Liver (tissue), 9 donors: ENCODE measurements around the gene PFN2. TPM values are rescaled to one million over a fixed set of nuclear protein-coding genes. Genes with fewer than 3 reads are reported as not detected.
"Not testable (repeated sequence)": the region's sequence is repeated elsewhere in the genome, so short reads cannot be mapped to it uniquely, and the experiment has no call there.

ENCODE experiments used
- DNase-seq: peaks from one replicate; pipeline ENCODE4 v3.0.0-alpha.2; 2017; ENCODE audit warnings: low spot score
- H3K27ac ChIP-seq, 2 donors: one replicate each; pipeline ENCODE4 v1.7.0; 2013; ENCODE audit warnings: inconsistent platforms in 2 of 2, low read length in 2 of 2, control low read depth in 1 of 2, low read depth in 1 of 2, mild to moderate bottlenecking in 1 of 2
- H3K27me3 ChIP-seq, 4 donors: one replicate each; pipeline versions ENCODE4 v1.6.1 to v1.7.0; 2013; ENCODE audit warnings: low read length in 3 of 4, inconsistent platforms in 1 of 4, mild to moderate bottlenecking in 1 of 4, moderate library complexity in 1 of 4; ENCODE audit not compliant: control insufficient read depth in 4 of 4, insufficient read depth in 4 of 4
- H3K36me3 ChIP-seq, 4 donors: one replicate each; pipeline versions ENCODE4 v1.6.1 to v1.7.0; 2013; ENCODE audit warnings: low read length in 3 of 4, mild to moderate bottlenecking in 3 of 4, low read depth in 1 of 4, moderate library complexity in 1 of 4; ENCODE audit not compliant: control insufficient read depth in 4 of 4, insufficient read depth in 3 of 4
- H3K4me1 ChIP-seq, 4 donors: one replicate each; pipeline versions ENCODE4 v1.6.1 to v1.7.0; 2013; ENCODE audit warnings: low read length in 3 of 4, mild to moderate bottlenecking in 3 of 4, moderate library complexity in 1 of 4; ENCODE audit not compliant: control insufficient read depth in 4 of 4, insufficient read depth in 4 of 4
- H3K4me3 ChIP-seq, 3 donors: one replicate each; pipeline versions ENCODE4 v1.6.1 to v1.7.0; 2013; ENCODE audit warnings: low read length in 3 of 3, control low read depth in 1 of 3, low read depth in 1 of 3, mild to moderate bottlenecking in 1 of 3
- H3K9ac ChIP-seq, 2 donors: one replicate each; pipeline ENCODE4 v1.7.0; 2013; ENCODE audit warnings: low read length in 2 of 2, mild to moderate bottlenecking in 2 of 2, moderate library complexity in 2 of 2, control low read depth in 1 of 2, low read depth in 1 of 2
- H3K9me3 ChIP-seq, 4 donors: one replicate each; pipeline versions ENCODE4 v1.6.1 to v1.7.0; 2013; ENCODE audit warnings: low read length in 3 of 4; ENCODE audit not compliant: control insufficient read depth in 4 of 4
- FOXA1 ChIP-seq: IDR thresholded peaks from 2 replicates; pipeline ENCODE4 v1.6.1; 2016; ENCODE audit warnings: antibody characterized with exemption
- HNF4A ChIP-seq, 2 donors: conservative IDR thresholded peaks; 2 replicates each; pipeline ENCODE4 v1.6.1; 2016; ENCODE audit warnings: antibody characterized with exemption in 2 of 2, mild to moderate bottlenecking in 2 of 2
- RAD21 ChIP-seq, 2 donors: IDR thresholded peaks; 2 replicates each; pipeline ENCODE4 v1.6.1; 2016; ENCODE audit warnings: antibody characterized with exemption in 2 of 2, mild to moderate bottlenecking in 2 of 2
- SP1 ChIP-seq: IDR thresholded peaks from 2 replicates; pipeline ENCODE4 v1.6.1; 2018; ENCODE audit warnings: antibody characterized with exemption, mild to moderate bottlenecking
- WGBS: extraction: QIAGEN DNeasy Blood & Tissue Kit; methylation state at CpG from one replicate; pipeline ENCODE4 v1.1.7; 2013; 5-methylcytosine and 5-hydroxymethylcytosine counted together
- polyA plus RNA-seq, 2 donors: library from polyadenylated mRNA; stranded (reverse) in 1 of 2; unstranded in 1 of 2; fragments of 200-250 nt in 1 of 2; fragments of >200 nt in 1 of 2; fragmentation: Nextera tagmentation in 1 of 2; extraction: Ambion mirVana in 1 of 2; gene quantifications; one replicate each; pipeline versions ENCODE4 v1.2.1 to v1.2.3, GENCODE V29; 2013 to 2015
- total RNA-seq, 2 donors: library from RNA; depleted of rRNA; stranded (reverse); fragments of >200 nt; gene quantifications; one replicate each; pipeline ENCODE4 v1.2.3, GENCODE V29; 2014
- TF ChIP-seq, protein P1 (sequence below): IDR thresholded peaks from 2 replicates; pipeline ENCODE4 v1.6.1; 2016; ENCODE audit warnings: antibody characterized with exemption, mild to moderate bottlenecking
- TF ChIP-seq, protein P2 (sequence below): fragments of 150-350 bp; IDR thresholded peaks from 2 replicates; pipeline ENCODE4 v1.5.1; 2017; ENCODE audit warnings: improper control_type of control experiment, low read depth, low read length; ENCODE audit not compliant: missing input control
- TF ChIP-seq, protein P3 (sequence below): IDR thresholded peaks from 2 replicates; pipeline ENCODE4 v1.6.1; 2016; ENCODE audit warnings: antibody characterized with exemption
- donor health status: healthy.
- donor health status: healthy.
- donor health status: healthy.
- donor health status: healthy.
- donor health status: healthy.

PFN2 gene
- total and polyA plus RNA-seq, 4 donors = 8.2 to 15.1 (median 10.2) TPM

DNA sequence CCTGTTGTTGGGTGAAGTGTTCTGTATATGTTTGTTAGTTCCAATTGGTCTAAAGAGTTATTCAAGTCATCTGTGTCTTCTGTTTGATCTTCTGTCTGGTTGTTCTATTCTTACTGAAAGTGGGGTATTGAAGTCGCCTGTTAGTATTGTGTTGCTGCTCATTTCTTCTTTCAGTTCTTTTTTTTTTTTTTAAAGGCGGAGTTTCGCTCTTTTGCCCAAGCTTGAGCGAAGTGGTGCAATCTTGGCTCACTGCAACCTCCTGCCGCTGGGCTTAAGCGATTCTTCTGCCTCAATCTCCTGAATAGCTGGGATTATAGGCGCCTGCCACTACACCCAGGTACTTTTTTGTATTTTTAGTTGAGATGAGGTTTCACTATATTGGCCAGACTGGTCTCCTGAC, 23.5 kb downstream of the PFN2 start:
- H3K27ac ChIP-seq = no peak overlapping the region
- WGBS = 95% methylated on average over 7 of the region's 7 CpGs
- H3K27me3 ChIP-seq = no peaks in the 10 kb centered on the region
- TF ChIP-seq FOXA1 (no peak), SP1 (no peak)
- TF ChIP-seq, protein P1, sequence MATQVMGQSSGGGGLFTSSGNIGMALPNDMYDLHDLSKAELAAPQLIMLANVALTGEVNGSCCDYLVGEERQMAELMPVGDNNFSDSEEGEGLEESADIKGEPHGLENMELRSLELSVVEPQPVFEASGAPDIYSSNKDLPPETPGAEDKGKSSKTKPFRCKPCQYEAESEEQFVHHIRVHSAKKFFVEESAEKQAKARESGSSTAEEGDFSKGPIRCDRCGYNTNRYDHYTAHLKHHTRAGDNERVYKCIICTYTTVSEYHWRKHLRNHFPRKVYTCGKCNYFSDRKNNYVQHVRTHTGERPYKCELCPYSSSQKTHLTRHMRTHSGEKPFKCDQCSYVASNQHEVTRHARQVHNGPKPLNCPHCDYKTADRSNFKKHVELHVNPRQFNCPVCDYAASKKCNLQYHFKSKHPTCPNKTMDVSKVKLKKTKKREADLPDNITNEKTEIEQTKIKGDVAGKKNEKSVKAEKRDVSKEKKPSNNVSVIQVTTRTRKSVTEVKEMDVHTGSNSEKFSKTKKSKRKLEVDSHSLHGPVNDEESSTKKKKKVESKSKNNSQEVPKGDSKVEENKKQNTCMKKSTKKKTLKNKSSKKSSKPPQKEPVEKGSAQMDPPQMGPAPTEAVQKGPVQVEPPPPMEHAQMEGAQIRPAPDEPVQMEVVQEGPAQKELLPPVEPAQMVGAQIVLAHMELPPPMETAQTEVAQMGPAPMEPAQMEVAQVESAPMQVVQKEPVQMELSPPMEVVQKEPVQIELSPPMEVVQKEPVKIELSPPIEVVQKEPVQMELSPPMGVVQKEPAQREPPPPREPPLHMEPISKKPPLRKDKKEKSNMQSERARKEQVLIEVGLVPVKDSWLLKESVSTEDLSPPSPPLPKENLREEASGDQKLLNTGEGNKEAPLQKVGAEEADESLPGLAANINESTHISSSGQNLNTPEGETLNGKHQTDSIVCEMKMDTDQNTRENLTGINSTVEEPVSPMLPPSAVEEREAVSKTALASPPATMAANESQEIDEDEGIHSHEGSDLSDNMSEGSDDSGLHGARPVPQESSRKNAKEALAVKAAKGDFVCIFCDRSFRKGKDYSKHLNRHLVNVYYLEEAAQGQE = no peak
- peaks cover 0 to 3% (median 0%) of the 10 kb centered on the region in 4 donors for H3K4me1 ChIP-seq
- no peak for DNase-seq
- peaks cover 0 to 9% (median 4%) of the 10 kb centered on the region in 4 donors for H3K36me3 ChIP-seq
- H3K9me3 ChIP-seq = no peaks in the 10 kb centered on the region
- H3K4me3 ChIP-seq = no peak overlapping the region
- H3K9ac ChIP-seq = no peak overlapping the region

DNA sequence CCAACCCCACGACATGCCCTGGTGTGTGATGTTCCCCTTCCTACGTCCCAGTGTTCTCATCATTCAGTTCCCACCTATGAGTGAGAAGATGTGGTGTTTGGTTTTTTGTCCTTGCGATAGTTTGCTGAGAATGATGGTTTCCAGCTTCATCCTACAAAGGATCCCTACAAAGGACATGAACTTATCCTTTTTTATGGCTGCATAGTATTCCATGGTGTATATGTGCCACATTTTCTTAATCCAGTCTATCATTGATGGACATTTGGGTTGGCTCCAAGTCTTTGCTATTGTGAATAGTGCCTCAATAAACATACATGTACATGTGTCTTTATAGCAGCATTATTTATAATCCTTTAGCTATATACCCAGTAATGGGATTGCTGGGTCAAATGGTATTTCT, 26.7 kb downstream of the PFN2 start:
- not testable (repeated sequence) for H3K4me3 ChIP-seq, H3K27ac ChIP-seq, H3K9me3 ChIP-seq, DNase-seq, H3K36me3 ChIP-seq, H3K27me3 ChIP-seq, H3K4me1 ChIP-seq, H3K9ac ChIP-seq
- 97% methylated on average over 3 of the region's 3 CpGs for WGBS

DNA sequence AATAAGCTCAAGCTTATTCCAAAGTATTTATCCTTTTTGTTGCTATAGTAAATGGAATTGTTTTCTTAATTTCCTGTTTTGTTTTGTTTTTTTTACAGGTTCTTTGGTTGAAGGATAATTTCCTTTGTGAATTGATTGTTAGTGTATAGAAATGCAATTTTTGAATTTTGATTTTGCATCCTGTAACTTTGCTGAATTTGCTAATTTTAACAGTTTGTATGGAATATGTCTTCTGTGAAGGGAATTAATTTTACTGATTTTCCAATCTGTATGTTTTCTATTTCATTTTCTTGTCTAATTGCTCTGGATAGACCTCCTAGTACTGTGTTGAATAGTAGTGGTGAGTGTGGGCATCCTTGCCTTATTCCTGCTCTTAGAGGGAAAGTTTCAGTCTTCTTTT, 28.3 kb downstream of the PFN2 start:
- Histone ChIP-seq H3K27me3 (no peaks in the 10 kb centered on the region), H3K4me1 (peaks cover 0 to 2% (median 0%) of the 10 kb centered on the region in 4 donors), H3K9me3 (no peaks in the 10 kb centered on the region), H3K9ac (no peak overlapping the region), H3K36me3 (peaks cover 0 to 3% (median under 1%) of the 10 kb centered on the region in 4 donors), H3K27ac (no peak overlapping the region), H3K4me3 (no peak overlapping the region)
- no peak for DNase-seq
- TF ChIP-seq, protein P2, sequence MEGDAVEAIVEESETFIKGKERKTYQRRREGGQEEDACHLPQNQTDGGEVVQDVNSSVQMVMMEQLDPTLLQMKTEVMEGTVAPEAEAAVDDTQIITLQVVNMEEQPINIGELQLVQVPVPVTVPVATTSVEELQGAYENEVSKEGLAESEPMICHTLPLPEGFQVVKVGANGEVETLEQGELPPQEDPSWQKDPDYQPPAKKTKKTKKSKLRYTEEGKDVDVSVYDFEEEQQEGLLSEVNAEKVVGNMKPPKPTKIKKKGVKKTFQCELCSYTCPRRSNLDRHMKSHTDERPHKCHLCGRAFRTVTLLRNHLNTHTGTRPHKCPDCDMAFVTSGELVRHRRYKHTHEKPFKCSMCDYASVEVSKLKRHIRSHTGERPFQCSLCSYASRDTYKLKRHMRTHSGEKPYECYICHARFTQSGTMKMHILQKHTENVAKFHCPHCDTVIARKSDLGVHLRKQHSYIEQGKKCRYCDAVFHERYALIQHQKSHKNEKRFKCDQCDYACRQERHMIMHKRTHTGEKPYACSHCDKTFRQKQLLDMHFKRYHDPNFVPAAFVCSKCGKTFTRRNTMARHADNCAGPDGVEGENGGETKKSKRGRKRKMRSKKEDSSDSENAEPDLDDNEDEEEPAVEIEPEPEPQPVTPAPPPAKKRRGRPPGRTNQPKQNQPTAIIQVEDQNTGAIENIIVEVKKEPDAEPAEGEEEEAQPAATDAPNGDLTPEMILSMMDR = no peak
- TF ChIP-seq, protein P3, sequence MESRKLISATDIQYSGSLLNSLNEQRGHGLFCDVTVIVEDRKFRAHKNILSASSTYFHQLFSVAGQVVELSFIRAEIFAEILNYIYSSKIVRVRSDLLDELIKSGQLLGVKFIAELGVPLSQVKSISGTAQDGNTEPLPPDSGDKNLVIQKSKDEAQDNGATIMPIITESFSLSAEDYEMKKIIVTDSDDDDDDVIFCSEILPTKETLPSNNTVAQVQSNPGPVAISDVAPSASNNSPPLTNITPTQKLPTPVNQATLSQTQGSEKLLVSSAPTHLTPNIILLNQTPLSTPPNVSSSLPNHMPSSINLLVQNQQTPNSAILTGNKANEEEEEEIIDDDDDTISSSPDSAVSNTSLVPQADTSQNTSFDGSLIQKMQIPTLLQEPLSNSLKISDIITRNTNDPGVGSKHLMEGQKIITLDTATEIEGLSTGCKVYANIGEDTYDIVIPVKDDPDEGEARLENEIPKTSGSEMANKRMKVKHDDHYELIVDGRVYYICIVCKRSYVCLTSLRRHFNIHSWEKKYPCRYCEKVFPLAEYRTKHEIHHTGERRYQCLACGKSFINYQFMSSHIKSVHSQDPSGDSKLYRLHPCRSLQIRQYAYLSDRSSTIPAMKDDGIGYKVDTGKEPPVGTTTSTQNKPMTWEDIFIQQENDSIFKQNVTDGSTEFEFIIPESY = no peak
- TF ChIP-seq HNF4A (conservative IDR thresholded peaks at IDR 0.05) = no peak
- TF ChIP-seq RAD21 (IDR thresholded peaks at IDR 0.05) = no peak
